ENCODE data around the gene CLOCK. TPM values are rescaled to one million over a fixed set of nuclear protein-coding genes. Genes with fewer than 3 reads are reported as not detected.

CLOCK gene
- total and polyA plus RNA-seq, 12 donors, result 6.1 to 40.7 (median 31.1) TPM

- H3K27me3 ChIP-seq, result no peaks in the 10 kb centered on the region
- intact Hi-C loops (cut with DNase I), result no loop called here
- no peaks in the 10 kb centered on the region for H3K9me3 ChIP-seq
- ATAC-seq (no peak), DNase-seq (no peak)
- H3K36me3 ChIP-seq, result no peaks in the 10 kb centered on the region
- H3K27ac ChIP-seq, result no peak overlapping the region
- no peak for TF ChIP-seq CTCF (IDR thresholded peaks at IDR 0.05)
- H3K4me3 ChIP-seq, result no peak overlapping the region
- WGBS, 2 donors, result 90 to 93% methylated on average over 2 of the region's 2 CpGs
- H3K4me1 ChIP-seq, result peaks cover 0 to 9% (median 0%) of the 10 kb centered on the region in 9 donors
These were observed 166.1 kb downstream of the CLOCK start for GRCh38 chr4:55380576-55380975.

GRCh38 chr4:55378617-55379467, 167.9 kb downstream of the CLOCK start:
- no peak for TF ChIP-seq CTCF (IDR thresholded peaks at IDR 0.05)
- 82 to 88% methylated on average over 13 of the region's 13 CpGs for WGBS, 2 donors
- no peak overlapping the region for H3K27ac ChIP-seq
- no peaks in the 10 kb centered on the region for H3K27me3 ChIP-seq
- H3K4me3 ChIP-seq, result no peak overlapping the region
- H3K36me3 ChIP-seq, result no peaks in the 10 kb centered on the region
- intact Hi-C loops (cut with DNase I), result no loop called here
- peaks cover 0 to 9% (median 0%) of the 10 kb centered on the region in 9 donors for H3K4me1 ChIP-seq
- no peaks in the 10 kb centered on the region for H3K9me3 ChIP-seq
- ATAC-seq (no peak), DNase-seq (no peak)

Other genes starting within 250 kb of the CLOCK start
- gene SRD5A3, start 200.7 kb downstream of the CLOCK start, total RNA-seq, result 10 to 100 TPM in 4 of 10 donors, 1 to 10 TPM in 6; 4.4 to 14.6 (median 7.7) TPM
- 10 to 100 TPM in 1 of 2 donors, 1 to 10 TPM in 1; 5.0 to 11.4 TPM for gene SRD5A3, start 200.7 kb downstream of the CLOCK start, polyA plus RNA-seq
- 10 to 100 TPM; 30.3 to 86.3 (median 34.6) TPM for gene TMEM165, start 151.0 kb downstream of the CLOCK start, total RNA-seq
- gene TMEM165, start 151.0 kb downstream of the CLOCK start, polyA plus RNA-seq, result 10 to 100 TPM; 49.6 to 65.1 TPM
- not detected for gene PDCL2, start 45.3 kb upstream of the CLOCK start, total RNA-seq
- gene PDCL2, start 45.3 kb upstream of the CLOCK start, polyA plus RNA-seq, result not detected
- gene NMU, start 89.4 kb upstream of the CLOCK start, total RNA-seq, result not detected
- gene NMU, start 89.4 kb upstream of the CLOCK start, polyA plus RNA-seq, result not detected